Hepatocyte (in vitro differentiated cells): ENCODE measurements around the gene LMOD3. TPM values are rescaled to one million over a fixed set of nuclear protein-coding genes. Genes with fewer than 3 reads are reported as not detected.

Experiments
- DNase-seq: peaks from one replicate; pipeline ENCODE4 v3.0.0-alpha.2; 2016; ENCODE audit warnings: low spot score
- H2AFZ ChIP-seq: fragments of 200-600 bp; sonication (generic); 2 replicates; pipeline ENCODE4 v1.6.0; 2016; ENCODE audit warnings: antibody characterized with exemption, mild to moderate bottlenecking
- H3K27ac ChIP-seq: fragments of 200-600 bp; sonication (generic); 2 replicates; pipeline ENCODE4 v1.5.1; 2016; ENCODE audit warnings: mild to moderate bottlenecking
- H3K27me3 ChIP-seq: fragments of 200-600 bp; sonication (generic); 2 replicates; pipeline ENCODE4 v1.6.1; 2016
- H3K36me3 ChIP-seq: fragments of 200-600 bp; sonication (generic); replicated peaks from 2 replicates; pipeline ENCODE4 v1.5.1; 2016; ENCODE audit warnings: low read depth; ENCODE audit not compliant: insufficient read depth
- H3K4me1 ChIP-seq: fragments of 200-600 bp; sonication (generic); 2 replicates; pipeline ENCODE4 v1.5.1; 2016; ENCODE audit warnings: mild to moderate bottlenecking, moderate library complexity; ENCODE audit not compliant: insufficient read depth
- H3K4me2 ChIP-seq: fragments of 200-600 bp; sonication (generic); 2 replicates; pipeline ENCODE4 v1.6.0; 2016
- H3K4me3 ChIP-seq: fragments of 200-600 bp; sonication (generic); 2 replicates; pipeline ENCODE4 v1.5.1; 2016; ENCODE audit warnings: mild to moderate bottlenecking
- H3K79me2 ChIP-seq: fragments of 200-600 bp; sonication (generic); 2 replicates; pipeline ENCODE4 v1.6.0; 2017; ENCODE audit warnings: mild to moderate bottlenecking
- H3K9me2 ChIP-seq: fragments of 200-600 bp; sonication (generic); replicated peaks from 2 replicates; pipeline ENCODE4 v1.6.0; 2017; ENCODE audit warnings: mild to moderate bottlenecking; ENCODE audit not compliant: insufficient read depth
- H3K9me3 ChIP-seq: fragments of 200-600 bp; sonication (generic); 2 replicates; pipeline ENCODE4 v1.5.1; 2016; ENCODE audit warnings: low read depth, mild to moderate bottlenecking
- H4K20me1 ChIP-seq: fragments of 200-600 bp; sonication (generic); 2 replicates; pipeline ENCODE4 v1.6.0; 2016; ENCODE audit warnings: mild to moderate bottlenecking; ENCODE audit not compliant: insufficient read depth, poor library complexity, severe bottlenecking
- CTCF ChIP-seq: fragments of 200-600 bp; sonication (generic); IDR thresholded peaks from 2 replicates; pipeline ENCODE4 v1.5.1; 2016; ENCODE audit warnings: antibody characterized with exemption, mild to moderate bottlenecking; ENCODE audit not compliant: poor library complexity
- EZH2 ChIP-seq: fragments of 200-600 bp; sonication (generic); IDR thresholded peaks from 2 replicates; pipeline ENCODE4 v1.6.1; 2016; ENCODE audit warnings: antibody characterized with exemption, mild to moderate bottlenecking, borderline replicate concordance
- EZH2phosphoT487 ChIP-seq: fragments of 200-600 bp; sonication (generic); IDR thresholded peaks from one replicate; pipeline ENCODE4 v1.6.1; 2018; ENCODE audit warnings: antibody characterized with exemption, mild to moderate bottlenecking, low read depth, moderate library complexity; ENCODE audit not compliant: unreplicated experiment, severe bottlenecking
- WGBS: methylation state at CpG from one replicate; pipeline ENCODE4 v1.1.6; 2016; ENCODE audit warnings: low lambda C conversion rate; ENCODE audit errors: missing lambda C conversion rate; 5-methylcytosine and 5-hydroxymethylcytosine counted together
- polyA plus RNA-seq: library from polyadenylated mRNA; unstranded; fragments of >200 nt; fragmentation: Nextera tagmentation; extraction: Ambion mirVana; gene quantifications from 2 replicates; pipeline ENCODE4 v1.2.1, GENCODE V29; 2016
- total RNA-seq: library from RNA; depleted of rRNA; stranded (reverse); fragments of >200 nt; gene quantifications from 2 replicates; pipeline ENCODE4 v1.2.3, GENCODE V29; 2014

LMOD3 gene
- total and polyA plus RNA-seq, 2 experiments from 2014 or later, result not detected

GRCh38 chr3:69091389-69092029, 30.9 kb downstream of the LMOD3 start:
- DNase-seq, result no peak
- 89% methylated on average over 5 of the region's 5 CpGs for WGBS
- Histone ChIP-seq H3K4me3 (no peak overlapping the region), H2AFZ (no peak overlapping the region), H3K79me2 (peaks cover 79% of the 10 kb centered on the region), H3K4me2 (no peak overlapping the region), H3K9me3 (no peaks in the 10 kb centered on the region), H3K27me3 (no peaks in the 10 kb centered on the region), H3K36me3 (no peaks in the 10 kb centered on the region), H3K9me2 (no peaks in the 10 kb centered on the region), H4K20me1 (peaks cover 22% of the 10 kb centered on the region), H3K4me1 (peaks cover 30% of the 10 kb centered on the region), H3K27ac (no peak overlapping the region)
- no peak for TF ChIP-seq EZH2phosphoT487
- TF ChIP-seq EZH2, result no peak
- no peak for TF ChIP-seq CTCF

GRCh38 chr3:69090021-69090420, 32.4 kb downstream of the LMOD3 start:
- Histone ChIP-seq H3K4me1 (peaks cover 27% of the 10 kb centered on the region), H3K27me3 (no peaks in the 10 kb centered on the region), H2AFZ (no peak overlapping the region), H3K9me3 (no peaks in the 10 kb centered on the region), H3K27ac (no peak overlapping the region), H3K36me3 (no peaks in the 10 kb centered on the region), H4K20me1 (peaks cover 22% of the 10 kb centered on the region), H3K4me3 (no peak overlapping the region), H3K4me2 (peak overlapping the region; percentile 6), H3K9me2 (no peaks in the 10 kb centered on the region), H3K79me2 (peaks cover 88% of the 10 kb centered on the region)
- TF ChIP-seq CTCF, result no peak
- TF ChIP-seq EZH2, result no peak
- TF ChIP-seq EZH2phosphoT487, result no peak
- DNase-seq, result no peak
- 75% methylated on average over 3 of the region's 3 CpGs for WGBS

- Histone ChIP-seq H3K4me3 (no peak overlapping the region), H3K79me2 (peaks cover 70% of the 10 kb centered on the region), H3K27me3 (no peaks in the 10 kb centered on the region), H3K27ac (no peak overlapping the region), H3K9me3 (no peaks in the 10 kb centered on the region), H3K9me2 (no peaks in the 10 kb centered on the region), H2AFZ (no peak overlapping the region), H4K20me1 (peaks cover 15% of the 10 kb centered on the region), H3K36me3 (no peaks in the 10 kb centered on the region), H3K4me2 (peak overlapping the region; percentile 91), H3K4me1 (peaks cover 41% of the 10 kb centered on the region)
- no peak for DNase-seq
- 58% methylated on average over 2 of the region's 2 CpGs for WGBS
- TF ChIP-seq EZH2phosphoT487 (no peak), EZH2 (no peak), CTCF (no peak)
These were observed 34.3 kb downstream of the LMOD3 start for GRCh38 chr3:69088063-69088462.
